Measurements from ENCODE around the gene CPSF2. TPM values are rescaled to one million over a fixed set of nuclear protein-coding genes. Genes with fewer than 3 reads are reported as not detected.

The CPSF2 gene
- total RNA-seq, 1 experiment from 2014 or later: 129 TPM

- POLR2A ChIA-PET (ENCODE audit: low non-redundant PET): no interaction called here
- Histone ChIP-seq H3K4me3 (ENCODE audit: low read depth, low read length, poor library complexity, severe bottlenecking) (no peak overlapping the region), H3K36me3 (ENCODE audit: insufficient read depth, low read length, poor library complexity, severe bottlenecking) (no peaks in the 10 kb centered on the region), H3K9me3 (ENCODE audit: low read depth, low read length, poor library complexity, severe bottlenecking) (no peaks in the 10 kb centered on the region), H3K27ac (ENCODE audit: low read depth, low read length, poor library complexity, severe bottlenecking) (no peak overlapping the region), H3K27me3 (replicated peaks; ENCODE audit: insufficient read depth, low read depth, low read length, poor library complexity) (no peaks in the 10 kb centered on the region), H3K4me1 (ENCODE audit: insufficient read depth, low read length, poor library complexity, severe bottlenecking) (no peaks in the 10 kb centered on the region)
- CTCF ChIA-PET: no interaction called here
- no TSS peak for BruUV-seq (replicated peaks)
- TF ChIP-seq, protein P1, sequence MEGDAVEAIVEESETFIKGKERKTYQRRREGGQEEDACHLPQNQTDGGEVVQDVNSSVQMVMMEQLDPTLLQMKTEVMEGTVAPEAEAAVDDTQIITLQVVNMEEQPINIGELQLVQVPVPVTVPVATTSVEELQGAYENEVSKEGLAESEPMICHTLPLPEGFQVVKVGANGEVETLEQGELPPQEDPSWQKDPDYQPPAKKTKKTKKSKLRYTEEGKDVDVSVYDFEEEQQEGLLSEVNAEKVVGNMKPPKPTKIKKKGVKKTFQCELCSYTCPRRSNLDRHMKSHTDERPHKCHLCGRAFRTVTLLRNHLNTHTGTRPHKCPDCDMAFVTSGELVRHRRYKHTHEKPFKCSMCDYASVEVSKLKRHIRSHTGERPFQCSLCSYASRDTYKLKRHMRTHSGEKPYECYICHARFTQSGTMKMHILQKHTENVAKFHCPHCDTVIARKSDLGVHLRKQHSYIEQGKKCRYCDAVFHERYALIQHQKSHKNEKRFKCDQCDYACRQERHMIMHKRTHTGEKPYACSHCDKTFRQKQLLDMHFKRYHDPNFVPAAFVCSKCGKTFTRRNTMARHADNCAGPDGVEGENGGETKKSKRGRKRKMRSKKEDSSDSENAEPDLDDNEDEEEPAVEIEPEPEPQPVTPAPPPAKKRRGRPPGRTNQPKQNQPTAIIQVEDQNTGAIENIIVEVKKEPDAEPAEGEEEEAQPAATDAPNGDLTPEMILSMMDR (conservative IDR thresholded peaks at IDR 0.05; ENCODE audit: low read depth, low read length): no peak
- no peak for TF ChIP-seq EZH2 (IDR thresholded peaks at IDR 0.05; ENCODE audit: borderline replicate concordance, low read depth, low read length, poor library complexity, severe bottlenecking)
- DNase-seq (ENCODE audit: low spot score): no peak
- intact Hi-C loops (cut with micrococcal nuclease; ENCODE audit: unreplicated experiment): no loop called here
Measured at GRCh38 chr14:92199763-92200162, 78.0 kb downstream of the CPSF2 start.

DNA sequence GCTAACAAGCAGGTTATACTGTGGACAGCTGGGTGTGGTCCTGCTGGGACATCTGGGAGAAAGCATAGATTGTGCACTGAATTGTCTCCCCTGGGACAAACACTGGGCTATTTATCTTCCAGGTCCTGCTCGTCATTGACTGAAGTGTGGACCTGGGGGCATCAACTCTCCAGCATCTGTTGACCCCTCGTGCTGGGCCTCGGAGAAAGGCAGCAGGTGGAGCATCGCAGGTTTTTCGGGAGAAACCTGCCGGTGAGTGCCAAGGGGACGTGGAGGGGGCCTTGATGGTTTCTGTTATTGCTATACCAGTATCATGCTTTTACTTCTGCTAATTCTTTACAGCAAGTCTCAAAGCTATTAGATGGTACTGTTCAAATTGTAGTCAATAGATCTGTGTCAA, 81.3 kb downstream of the CPSF2 start:
- H3K4me3 ChIP-seq (ENCODE audit: low read depth, low read length, poor library complexity, severe bottlenecking): no peak overlapping the region
- no peaks in the 10 kb centered on the region for H3K36me3 ChIP-seq (ENCODE audit: insufficient read depth, low read length, poor library complexity, severe bottlenecking)
- no peaks in the 10 kb centered on the region for H3K27me3 ChIP-seq (replicated peaks; ENCODE audit: insufficient read depth, low read depth, low read length, poor library complexity)
- ChIA-PET POLR2A (ENCODE audit: low non-redundant PET) (no interaction called here), CTCF (no interaction called here)
- no TSS peak for BruUV-seq (replicated peaks)
- intact Hi-C loops (cut with micrococcal nuclease; ENCODE audit: unreplicated experiment): no loop called here
- no peak overlapping the region for H3K27ac ChIP-seq (ENCODE audit: low read depth, low read length, poor library complexity, severe bottlenecking)
- no peaks in the 10 kb centered on the region for H3K9me3 ChIP-seq (ENCODE audit: low read depth, low read length, poor library complexity, severe bottlenecking)
- H3K4me1 ChIP-seq (ENCODE audit: insufficient read depth, low read length, poor library complexity, severe bottlenecking): no peaks in the 10 kb centered on the region
- no peak for DNase-seq (ENCODE audit: low spot score)
- no peak for TF ChIP-seq EZH2 (IDR thresholded peaks at IDR 0.05; ENCODE audit: borderline replicate concordance, low read depth, low read length, poor library complexity, severe bottlenecking)
- TF ChIP-seq, protein P1 (conservative IDR thresholded peaks at IDR 0.05; ENCODE audit: low read depth, low read length): no peak

GRCh38 chr14:92204792-92205191, 83.0 kb downstream of the CPSF2 start:
- no TSS peak for BruUV-seq (replicated peaks)

More at GRCh38 chr14:92204792-92205191, 83.0 kb downstream of the CPSF2 start:
- DNase-seq (ENCODE audit: low spot score): no peak
- intact Hi-C loops (cut with micrococcal nuclease; ENCODE audit: unreplicated experiment): no loop called here
- Histone ChIP-seq H3K4me3 (ENCODE audit: low read depth, low read length, poor library complexity, severe bottlenecking) (no peak overlapping the region), H3K27me3 (replicated peaks; ENCODE audit: insufficient read depth, low read depth, low read length, poor library complexity) (no peaks in the 10 kb centered on the region), H3K9me3 (ENCODE audit: low read depth, low read length, poor library complexity, severe bottlenecking) (no peaks in the 10 kb centered on the region), H3K4me1 (ENCODE audit: insufficient read depth, low read length, poor library complexity, severe bottlenecking) (no peaks in the 10 kb centered on the region), H3K27ac (ENCODE audit: low read depth, low read length, poor library complexity, severe bottlenecking) (no peak overlapping the region), H3K36me3 (ENCODE audit: insufficient read depth, low read length, poor library complexity, severe bottlenecking) (no peaks in the 10 kb centered on the region)
- POLR2A ChIA-PET (ENCODE audit: low non-redundant PET): no interaction called here
- TF ChIP-seq EZH2 (IDR thresholded peaks at IDR 0.05; ENCODE audit: borderline replicate concordance, low read depth, low read length, poor library complexity, severe bottlenecking): no peak
- TF ChIP-seq, protein P1 (conservative IDR thresholded peaks at IDR 0.05; ENCODE audit: low read depth, low read length): no peak
- CTCF ChIA-PET: no interaction called here
